Measurements from ENCODE around the gene STK38L.
A peak's percentile ranks its signal among the peaks of the same experiment; 100 is the strongest.

STK38L gene

DNA sequence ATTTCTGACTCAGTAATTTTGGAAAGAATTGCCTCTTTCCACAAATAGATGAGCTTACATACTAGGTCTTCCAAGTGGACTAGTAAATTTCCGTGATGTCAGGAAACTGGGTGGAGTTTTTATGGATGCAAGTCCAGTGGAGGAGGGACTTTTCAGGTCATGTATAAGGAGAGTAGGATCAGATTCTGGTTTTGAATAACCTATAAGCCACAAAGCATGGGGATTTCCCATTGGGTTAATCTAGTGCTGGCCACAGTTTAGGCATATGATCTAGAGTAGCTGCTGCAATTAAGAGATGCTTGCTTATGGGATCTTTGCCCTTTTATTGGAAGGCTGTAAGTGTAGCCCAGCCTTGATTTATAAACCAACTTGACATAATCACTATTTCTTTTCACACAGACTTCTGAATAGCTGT is 33.8 kb downstream of the STK38L start:
- DNase-seq (ENCODE audit: low spot score) = peak; percentile 21

DNA sequence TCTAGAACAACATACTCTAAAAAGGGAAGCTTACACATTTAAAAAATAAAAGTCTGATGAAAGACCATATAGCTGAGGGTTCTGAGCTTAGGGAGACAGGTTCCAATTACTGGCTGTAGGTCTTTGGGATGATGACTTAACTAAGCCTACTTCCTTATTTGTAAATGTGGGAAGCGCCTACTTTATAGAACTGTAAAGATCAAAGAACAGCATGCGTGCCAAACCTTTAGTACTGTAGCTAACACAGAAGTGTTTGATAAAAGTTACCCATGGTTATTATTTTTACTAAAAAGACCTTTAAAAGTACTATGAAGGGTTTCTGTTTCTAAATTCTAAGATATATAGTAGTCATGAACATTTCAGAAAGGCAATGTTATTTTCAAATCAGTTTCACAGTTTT is 35.7 kb downstream of the STK38L start:
- no peak for DNase-seq (ENCODE audit: low spot score)

DNA sequence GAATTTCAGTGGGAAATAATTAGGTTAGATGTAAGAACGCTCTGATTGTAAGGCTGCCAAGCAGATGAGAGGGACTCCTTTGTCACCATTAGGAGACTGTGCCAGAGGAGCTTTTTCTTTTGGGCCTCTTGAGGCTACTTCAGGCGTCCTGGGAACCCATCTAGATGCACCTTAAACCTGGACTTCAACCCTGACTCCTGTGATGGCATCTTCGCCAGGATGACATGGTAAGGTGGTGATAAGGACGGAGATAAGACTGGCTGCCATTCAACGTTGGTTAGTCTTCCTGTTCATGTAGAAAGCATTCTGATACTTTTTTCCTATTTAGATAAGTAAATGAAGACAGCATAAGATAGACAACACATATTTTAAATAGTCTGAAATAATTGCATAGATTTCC is 36.3 kb downstream of the STK38L start:
- DNase-seq (ENCODE audit: low spot score) = peak; percentile 11

DNA sequence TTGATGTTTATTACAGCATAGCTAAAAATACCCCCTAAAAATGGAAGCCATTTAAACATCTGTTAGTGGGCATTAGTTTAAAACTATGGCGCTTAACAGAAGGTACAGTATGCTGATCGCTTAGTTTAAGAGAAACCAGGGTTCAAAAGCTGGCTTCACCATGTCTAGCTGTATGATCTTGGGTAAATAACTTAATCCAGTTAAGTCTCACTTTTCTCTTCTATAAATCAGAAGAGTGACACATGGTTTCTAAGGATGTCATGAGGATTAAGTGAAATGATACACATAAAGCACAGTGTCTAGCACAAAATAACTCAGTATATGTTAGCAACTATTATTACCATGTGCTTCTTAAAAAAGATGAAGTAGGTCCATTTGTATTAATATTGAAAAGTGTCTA is 38.7 kb downstream of the STK38L start:
- DNase-seq (ENCODE audit: low spot score) = no peak

DNA sequence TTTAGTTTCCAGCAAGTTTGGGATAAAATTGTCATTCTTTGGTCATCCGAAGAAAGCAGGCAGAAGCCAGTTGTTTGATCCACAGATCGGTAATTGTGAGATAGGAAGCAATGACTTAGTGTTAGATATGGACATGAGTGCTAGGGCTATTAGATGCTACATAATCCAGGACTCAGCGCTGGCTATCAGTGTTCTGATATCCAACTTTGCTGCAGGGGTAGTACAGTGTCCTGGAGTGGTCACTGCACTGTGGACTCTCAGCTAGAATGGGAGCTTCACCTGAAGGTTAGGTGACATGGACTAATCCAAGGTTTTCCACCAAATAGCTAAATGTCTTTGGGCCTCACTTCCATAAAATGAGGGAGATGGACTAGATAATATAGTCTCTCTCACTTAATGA is 39.9 kb downstream of the STK38L start:
- no peak for DNase-seq (ENCODE audit: low spot score)

DNA sequence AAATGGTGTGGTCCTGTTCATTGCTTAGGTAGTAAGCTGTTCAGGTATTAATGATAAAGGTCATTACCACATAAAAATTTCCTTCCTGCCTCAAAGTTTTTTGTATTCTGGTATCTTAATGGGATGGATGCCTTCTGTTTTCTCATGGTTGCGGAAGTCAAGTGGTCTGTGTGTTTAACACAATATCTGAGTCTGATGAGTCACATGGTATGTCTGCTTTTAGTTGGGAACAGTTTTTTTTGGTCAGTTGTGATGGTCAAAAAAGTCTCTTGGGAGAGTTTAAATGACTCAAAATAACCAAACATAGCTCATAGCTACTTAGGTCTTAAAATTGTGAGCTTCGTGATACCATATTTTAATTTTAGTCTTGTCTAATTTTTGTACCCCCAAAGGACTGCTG is 40.7 kb downstream of the STK38L start:
- no peak for DNase-seq (ENCODE audit: low spot score)

DNA sequence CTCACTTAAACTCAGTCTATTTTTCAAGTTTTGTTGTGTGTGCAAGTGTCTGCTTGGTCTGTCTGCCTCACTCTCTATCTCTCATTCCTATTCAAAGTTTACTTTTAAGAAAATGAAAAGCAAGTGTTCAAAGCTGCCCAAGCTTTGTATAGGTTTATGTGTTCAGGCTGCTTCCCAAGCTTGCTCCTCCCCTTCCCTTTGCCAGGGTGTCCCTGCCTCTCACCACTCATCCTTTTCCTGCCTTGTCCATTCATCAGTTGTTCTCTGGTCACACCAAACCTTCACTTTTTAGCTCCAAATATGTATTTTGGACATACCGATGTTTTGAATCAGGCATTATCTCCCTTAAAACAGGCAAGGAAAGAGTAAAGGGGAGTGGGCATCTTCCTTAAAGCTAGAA is 41.3 kb downstream of the STK38L start:
- DNase-seq (ENCODE audit: low spot score) = no peak

DNA sequence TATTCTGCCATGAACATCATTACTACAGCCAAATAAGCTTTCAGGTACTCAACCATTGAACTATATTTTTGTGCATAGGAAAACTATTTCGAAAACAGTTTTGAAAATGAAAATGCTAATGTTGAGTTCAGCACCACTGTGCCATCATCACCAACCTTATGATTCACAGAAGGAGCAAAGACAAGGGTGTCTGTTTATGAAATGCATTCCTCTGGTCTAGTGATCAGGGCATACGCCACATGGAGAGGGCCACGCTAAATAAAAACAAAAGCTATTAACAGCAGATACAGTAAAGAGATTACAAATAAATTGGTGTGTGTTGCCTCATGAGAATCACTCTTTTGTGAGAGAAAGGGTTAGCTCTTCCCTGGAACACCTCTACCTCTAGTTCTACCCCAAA is 45.3 kb downstream of the STK38L start:
- no peak for DNase-seq (ENCODE audit: low spot score)

DNA sequence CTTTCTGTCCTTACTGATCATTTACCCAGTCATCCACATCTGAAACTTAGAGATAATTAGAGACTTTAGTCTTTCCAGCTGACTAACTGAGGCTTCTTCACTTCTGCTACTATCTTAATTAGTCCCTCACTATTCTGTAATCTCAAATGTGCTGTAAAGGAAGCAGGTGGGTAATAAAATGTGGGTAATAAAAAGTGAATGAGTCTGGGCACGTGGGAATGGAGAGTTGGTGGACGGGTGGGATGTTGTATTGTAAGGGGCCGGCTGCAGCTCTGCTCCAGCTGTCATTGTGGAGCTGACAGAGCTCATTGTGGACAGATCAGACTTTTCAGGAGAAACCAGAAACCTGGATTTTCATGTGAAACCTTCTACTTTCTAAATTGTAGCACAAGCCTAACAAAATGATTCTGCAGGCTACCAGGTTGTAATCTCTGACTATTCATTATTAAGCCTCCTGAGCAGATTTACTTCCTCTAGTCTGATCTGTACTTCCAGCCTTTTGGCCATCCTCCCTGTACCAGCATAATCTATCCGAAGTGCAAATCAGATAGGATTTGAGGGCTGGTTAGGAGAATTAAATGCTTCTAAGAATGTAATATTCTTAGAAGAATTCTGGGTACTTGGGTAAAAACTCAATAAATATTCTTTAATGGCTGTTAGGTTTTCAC is 46.5 kb downstream of the STK38L start:
- DNase-seq (ENCODE audit: low spot score) = no peak

DNA sequence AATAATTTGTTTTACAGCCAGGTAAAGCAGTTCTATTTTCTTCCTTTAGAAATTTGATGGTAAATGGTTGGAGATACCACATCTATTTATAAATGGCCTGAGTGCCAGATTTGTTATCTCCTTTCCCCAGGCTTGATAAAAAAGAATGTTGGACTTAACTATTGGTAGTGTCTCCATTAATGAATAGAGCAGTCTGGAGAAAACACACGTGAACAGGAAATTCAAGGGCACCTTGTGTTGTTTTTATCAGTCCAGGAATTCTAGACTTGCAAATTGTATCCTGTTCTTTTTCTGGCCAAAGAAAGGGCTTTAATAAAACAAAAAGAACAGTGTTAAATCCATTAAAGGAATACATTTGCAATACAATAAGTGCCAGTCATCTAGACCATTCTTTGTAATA is 47.8 kb downstream of the STK38L start:
- DNase-seq (ENCODE audit: low spot score) = no peak

DNA sequence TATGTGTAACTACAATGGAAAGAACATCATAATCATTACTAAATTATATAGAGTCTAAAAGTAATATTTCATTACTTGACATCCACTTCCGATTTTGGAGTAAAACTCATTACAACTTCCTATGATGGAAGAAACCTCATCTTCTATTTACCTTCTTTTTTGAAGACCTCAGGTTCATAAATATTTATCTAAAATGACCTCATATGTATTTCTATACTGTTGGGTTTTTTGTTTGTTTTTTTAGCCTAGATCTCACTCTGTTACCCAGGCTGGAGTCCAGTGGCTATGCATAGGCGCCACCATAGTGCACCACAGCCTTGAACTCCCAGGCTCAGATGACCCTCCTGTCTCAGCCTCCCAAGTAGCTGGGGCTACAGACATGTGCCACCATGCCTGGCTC is 48.6 kb downstream of the STK38L start:
- no peak for DNase-seq (ENCODE audit: low spot score)

DNA sequence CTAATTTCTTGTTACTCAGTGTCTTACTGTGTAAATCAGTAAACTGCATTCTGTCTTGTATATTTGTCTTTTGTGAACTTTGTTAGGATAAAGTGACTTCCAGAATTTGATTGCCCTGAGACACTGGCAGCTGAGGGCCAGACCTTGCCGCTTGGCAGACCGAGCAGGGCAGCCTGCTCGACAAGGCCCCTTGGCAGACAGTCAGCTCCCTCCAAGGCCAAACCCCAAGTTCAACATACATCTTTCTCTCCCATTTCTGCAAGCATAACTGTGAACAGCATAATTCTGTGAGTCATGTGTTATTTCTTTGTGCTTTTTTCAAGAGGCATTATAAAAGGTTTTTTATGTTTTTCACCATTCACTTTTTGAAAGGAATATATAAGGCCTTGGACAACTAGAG is 49.4 kb downstream of the STK38L start:
- DNase-seq (ENCODE audit: low spot score) = no peak

DNA sequence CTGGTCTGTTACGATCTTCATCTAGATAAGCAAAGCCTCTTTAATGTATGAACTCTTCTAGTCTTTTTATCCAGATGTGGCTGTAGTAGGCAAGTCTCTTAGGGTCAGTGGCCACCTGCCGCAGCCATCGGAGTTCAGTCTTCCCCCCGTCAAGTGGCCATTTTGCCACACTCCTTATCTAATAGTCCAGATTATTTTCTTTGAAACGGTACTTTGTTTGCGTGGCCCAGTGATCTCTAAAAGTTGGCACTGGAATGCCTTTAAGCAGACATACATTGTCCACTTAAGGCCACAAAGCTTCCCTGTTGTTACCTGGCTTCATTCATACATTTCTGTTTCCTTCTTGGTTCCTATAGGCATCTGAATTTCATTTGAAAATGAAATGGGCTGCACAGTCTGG is 52.6 kb downstream of the STK38L start:
- DNase-seq (ENCODE audit: low spot score) = no peak

DNA sequence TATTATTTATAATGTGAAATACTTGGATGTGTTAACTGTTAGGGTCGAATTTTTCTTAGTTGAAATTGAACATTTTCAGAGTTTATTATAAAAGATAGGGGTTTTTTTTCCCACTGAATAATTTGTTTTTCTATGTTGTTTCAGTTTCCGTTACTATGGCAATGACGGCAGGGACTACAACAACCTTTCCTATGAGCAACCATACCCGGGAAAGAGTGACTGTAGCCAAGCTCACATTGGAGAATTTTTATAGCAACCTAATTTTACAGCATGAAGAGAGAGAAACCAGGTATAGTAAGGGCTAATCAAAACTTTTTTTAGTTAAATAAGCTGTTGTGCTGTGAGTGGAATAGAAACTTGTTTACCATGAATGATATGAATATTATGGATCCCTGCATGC is 53.5 kb downstream of the STK38L start:
- no peak for DNase-seq (ENCODE audit: low spot score)

DNA sequence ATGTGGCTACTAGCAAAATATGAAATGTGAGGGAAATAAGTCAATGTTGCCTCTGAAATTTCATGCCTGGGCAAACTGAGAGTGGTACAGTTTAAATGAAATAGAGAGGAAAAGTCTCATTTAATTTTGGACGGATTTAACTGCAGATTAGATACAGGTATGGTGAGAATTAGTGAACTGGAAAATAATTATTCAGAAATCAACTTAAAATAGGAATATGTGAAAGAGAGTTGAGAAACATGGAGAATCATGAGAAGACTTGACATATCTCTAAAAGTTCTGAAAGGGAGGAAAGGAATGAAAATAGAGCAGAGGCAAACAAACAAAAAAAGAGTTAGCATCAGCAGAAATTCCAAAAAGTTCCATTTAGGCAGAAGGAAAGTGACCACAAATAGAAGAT is 55.0 kb downstream of the STK38L start:
- DNase-seq (ENCODE audit: low spot score) = no peak

DNA sequence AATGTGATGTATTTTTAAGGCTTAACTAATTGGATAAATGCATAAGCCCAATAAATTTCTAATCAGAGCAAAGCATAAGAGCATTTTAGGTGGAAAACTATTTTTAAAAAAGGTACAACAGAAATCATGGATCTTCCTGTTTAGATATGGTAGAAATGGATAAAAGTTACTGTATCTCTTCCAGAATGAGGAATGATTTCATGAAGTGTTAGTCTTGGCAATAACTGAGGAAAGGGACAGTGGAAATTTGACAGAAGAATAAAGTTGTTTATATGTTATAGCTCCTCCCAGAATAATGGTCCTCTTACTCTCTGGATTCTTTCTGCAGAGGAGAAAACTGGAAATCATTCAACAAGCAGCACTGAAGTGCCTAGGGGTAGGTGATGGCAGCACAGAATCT is 56.1 kb downstream of the STK38L start:
- no peak for DNase-seq (ENCODE audit: low spot score)

DNA sequence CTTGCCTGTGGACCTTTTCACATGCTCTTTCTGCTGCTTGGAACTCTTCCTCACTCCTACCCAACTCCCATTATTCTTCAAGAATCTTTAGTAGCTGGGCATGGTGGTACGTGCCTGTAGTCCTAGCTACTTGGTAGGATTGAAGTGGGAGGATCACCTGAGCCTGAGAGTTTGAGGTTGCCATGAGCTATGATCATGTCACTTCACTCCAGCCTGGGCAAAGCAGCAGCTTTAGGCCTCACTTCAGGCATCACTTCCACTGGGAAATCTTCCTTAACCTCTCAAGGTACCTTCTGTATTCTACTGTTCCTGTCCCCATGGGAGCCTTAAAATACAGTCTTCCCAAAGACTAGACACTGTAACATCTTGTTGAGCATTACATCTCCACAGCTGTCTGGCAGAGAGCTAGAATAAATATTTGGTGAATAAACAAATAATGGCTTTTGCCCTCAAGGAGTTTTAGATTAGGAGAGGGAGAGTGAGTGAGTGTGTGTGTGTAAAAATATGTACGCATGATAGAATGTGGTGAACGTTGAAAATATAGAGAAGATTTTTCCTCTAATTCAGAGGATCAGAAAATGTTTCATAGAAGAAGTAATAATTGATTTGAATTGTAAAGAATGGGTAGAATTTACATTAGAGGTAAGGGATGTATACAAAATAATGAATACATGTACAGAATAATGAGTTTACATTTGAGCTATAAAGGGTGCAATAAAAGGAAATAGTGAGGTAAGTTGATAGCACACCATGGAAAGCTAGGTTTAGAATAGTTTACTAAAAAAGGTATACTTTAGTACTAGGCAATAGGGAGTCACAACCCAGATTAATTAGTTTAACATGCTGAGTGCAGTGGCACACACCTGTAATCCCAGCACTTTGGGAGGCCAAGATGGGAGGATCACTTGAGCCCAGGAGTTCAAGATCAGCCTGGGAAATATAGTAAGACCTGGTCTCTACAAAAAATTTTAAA is 59.3 kb downstream of the STK38L start:
- DNase-seq (ENCODE audit: low spot score) = no peak

DNA sequence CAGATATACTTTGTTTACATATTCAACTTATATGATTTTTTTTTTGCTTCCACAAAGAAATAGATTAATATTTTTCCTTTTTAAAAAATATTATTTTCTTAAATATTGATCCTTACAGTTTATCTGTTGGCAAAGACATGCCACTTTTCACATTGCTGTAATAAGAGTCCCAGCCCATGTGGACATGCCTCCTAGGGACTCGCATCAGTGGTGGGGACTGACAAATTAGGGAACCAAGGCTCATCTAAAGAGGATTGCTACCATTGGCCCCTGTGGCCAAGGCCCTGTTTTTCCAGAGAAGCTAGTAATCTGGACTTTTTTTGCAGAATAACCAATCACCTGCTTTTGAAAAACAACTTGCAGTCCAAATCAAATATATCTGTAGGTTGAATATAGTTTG is 60.8 kb downstream of the STK38L start:
- DNase-seq (ENCODE audit: low spot score) = no peak

DNA sequence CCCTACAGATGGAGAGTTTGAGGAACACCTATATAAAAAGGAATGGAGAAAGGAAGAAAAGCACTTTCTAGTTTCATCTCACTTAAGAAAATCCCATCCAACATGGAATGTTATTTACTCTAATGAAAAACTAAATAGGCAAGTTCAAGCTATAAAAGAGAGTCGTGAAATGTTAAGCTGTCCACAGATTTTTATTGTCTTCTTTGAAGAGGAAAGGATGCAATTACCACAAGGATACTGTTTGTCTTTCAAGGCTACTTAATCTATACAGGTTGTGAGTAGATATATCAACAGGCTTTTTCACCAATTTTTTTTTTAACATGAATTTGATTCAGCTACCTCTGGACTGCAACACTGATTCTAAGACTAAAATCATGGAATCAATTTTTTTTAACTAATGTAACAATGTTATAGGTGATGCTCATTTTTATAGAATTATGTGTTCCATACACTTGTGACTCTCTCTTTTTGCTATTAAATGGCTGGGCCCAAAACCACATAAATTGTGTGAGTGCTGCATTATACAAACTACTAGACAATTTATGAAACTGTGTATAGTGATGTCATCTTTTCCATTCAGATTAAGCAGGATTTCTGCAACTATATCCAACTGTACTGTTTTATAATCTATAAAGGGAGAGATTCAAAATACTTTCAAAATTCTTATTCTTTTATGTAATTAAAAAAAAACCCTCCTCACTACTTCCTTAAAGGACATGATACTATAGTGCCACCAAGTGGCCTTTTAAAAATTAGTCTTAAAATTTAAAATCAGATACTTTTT is 61.8 kb downstream of the STK38L start:
- DNase-seq (ENCODE audit: low spot score) = peak; percentile 31

DNA sequence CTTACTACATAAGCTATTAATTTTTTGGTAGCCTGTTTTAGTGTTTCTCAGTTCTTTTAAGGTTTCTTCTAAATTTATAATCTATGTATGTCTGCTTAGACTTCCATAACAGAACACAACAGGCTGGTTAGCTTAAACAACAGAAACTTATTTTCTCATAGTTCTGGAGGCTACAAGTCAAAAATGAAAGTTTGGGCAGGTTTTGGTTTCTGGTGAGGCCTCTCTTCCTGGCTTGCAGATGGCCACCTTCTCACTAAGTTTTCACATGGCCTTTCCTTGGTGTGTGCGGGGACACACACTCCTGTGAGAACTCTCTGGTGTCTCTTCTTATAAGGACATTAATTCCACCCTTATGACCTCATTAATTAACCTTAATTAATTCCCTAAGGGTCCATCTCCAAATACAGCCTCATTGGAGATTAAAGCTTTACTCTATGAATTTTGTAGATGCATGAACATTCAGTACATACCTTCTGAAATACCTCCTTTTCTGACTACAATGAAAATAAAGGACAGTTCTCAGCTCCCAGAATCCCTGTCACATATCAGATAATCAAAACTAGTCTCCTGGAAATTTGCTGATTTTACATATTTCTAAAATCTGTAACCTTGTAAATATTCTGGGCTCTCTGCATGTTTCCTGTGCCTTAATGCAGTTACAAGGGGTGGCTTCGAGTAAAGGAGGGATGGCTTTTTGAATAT is 65.4 kb downstream of the STK38L start:
- no peak for DNase-seq (ENCODE audit: low spot score)

DNA sequence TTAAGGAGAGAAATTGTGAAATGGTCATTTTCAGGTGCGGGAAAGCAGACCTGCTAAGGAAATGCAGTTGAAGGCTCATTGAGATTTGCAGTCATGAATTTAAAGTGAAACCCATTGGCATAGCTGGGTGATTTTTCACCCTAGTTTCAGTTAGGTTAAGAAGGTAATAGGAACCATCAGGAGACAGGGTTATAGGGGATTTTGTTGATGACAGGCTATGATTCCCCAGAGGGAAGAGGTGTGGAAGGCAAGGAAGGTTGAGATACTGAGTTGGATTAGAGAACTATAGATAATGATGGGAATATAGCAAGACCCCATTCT is 65.9 kb downstream of the STK38L start:
- DNase-seq (ENCODE audit: low spot score) = no peak

DNA sequence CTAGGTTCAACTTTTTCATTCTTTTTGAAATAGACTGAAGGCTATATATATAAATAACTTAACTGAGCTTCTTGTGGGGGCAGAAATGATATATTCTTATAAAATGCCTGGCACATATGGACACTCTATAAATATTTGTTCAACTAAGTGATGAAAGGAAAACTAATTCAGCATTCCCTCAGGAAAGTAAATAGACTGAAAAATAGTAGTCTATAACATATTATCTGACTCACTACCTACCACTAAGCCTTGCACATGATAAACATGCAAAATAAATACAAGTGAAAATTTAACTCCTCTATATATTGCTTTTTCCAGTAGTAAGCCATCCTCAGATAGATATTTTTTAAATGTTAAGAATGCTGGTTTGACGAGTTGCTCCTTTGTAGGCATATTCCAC is 72.9 kb downstream of the STK38L start:
- no peak for DNase-seq (ENCODE audit: low spot score)

All from globus pallidus (tissue), 1 donor.